ENCODE measurements around the gene PDE7B. TPM values are rescaled to one million over a fixed set of nuclear protein-coding genes. Genes with fewer than 3 reads are reported as not detected.

PDE7B gene
- total RNA-seq, 4 donors from 2014 or later: 3.4 to 15.4 (median 9.3) TPM

DNA sequence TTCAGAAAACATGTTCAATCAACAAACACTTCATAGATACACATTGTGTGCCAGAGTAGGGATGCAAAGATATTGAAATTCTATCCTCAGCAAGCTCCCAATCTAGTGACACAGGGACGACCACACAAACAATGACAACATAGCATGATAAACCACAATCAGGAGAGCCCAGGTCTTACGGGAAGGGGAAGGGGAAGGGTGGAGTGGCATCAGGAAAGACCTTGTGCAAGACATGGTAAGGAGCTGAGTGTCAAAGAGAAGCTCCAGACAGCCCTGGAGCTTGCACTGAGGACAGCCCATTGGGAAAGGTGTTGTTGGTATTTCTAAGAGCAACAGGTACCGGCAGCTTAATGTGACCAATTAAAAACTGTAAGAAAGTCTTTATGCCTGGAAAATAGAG lies 103.6 kb downstream of the PDE7B start:
- WGBS: 73% methylated on average over 3 of the region's 3 CpGs
- intact Hi-C loops (cut with DNase I): no loop called here
- DNase-seq (ENCODE audit: extremely low spot score): no peak
- Histone ChIP-seq H3K4me1 (no peaks in the 10 kb centered on the region), H3K27ac (replicated peaks in 1 of 4) (no peak overlapping the region), H3K36me3 (no peaks in the 10 kb centered on the region), H3K9me3 (no peaks in the 10 kb centered on the region), H3K4me3 (no peak overlapping the region), H3K27me3 (no peaks in the 10 kb centered on the region)
- no peak for TF ChIP-seq EP300 (IDR thresholded peaks at IDR 0.05)
- TF ChIP-seq POLR2A (IDR thresholded peaks at IDR 0.05; ENCODE audit: low read depth): no peak
- no peak for TF ChIP-seq POLR2AphosphoS5 (IDR thresholded peaks at IDR 0.05)
- TF ChIP-seq, protein P1, sequence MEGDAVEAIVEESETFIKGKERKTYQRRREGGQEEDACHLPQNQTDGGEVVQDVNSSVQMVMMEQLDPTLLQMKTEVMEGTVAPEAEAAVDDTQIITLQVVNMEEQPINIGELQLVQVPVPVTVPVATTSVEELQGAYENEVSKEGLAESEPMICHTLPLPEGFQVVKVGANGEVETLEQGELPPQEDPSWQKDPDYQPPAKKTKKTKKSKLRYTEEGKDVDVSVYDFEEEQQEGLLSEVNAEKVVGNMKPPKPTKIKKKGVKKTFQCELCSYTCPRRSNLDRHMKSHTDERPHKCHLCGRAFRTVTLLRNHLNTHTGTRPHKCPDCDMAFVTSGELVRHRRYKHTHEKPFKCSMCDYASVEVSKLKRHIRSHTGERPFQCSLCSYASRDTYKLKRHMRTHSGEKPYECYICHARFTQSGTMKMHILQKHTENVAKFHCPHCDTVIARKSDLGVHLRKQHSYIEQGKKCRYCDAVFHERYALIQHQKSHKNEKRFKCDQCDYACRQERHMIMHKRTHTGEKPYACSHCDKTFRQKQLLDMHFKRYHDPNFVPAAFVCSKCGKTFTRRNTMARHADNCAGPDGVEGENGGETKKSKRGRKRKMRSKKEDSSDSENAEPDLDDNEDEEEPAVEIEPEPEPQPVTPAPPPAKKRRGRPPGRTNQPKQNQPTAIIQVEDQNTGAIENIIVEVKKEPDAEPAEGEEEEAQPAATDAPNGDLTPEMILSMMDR (IDR thresholded peaks at IDR 0.05): no peak

GRCh38 chr6:135962731-135963130 lies 111.2 kb downstream of the PDE7B start:
- no peaks in the 10 kb centered on the region for H3K27me3 ChIP-seq
- no peak overlapping the region for H3K4me3 ChIP-seq
- intact Hi-C loops (cut with DNase I): no loop called here
- no peak overlapping the region for H3K27ac ChIP-seq (replicated peaks in 1 of 4)
- TF ChIP-seq EP300 (IDR thresholded peaks at IDR 0.05): no peak
- TF ChIP-seq POLR2A (IDR thresholded peaks at IDR 0.05; ENCODE audit: low read depth): no peak
- TF ChIP-seq, protein P1 (IDR thresholded peaks at IDR 0.05): no peak
- no peak for TF ChIP-seq POLR2AphosphoS5 (IDR thresholded peaks at IDR 0.05)
- no peaks in the 10 kb centered on the region for H3K36me3 ChIP-seq
- 91% methylated on average over 2 of the region's 2 CpGs for WGBS
- no peaks in the 10 kb centered on the region for H3K4me1 ChIP-seq
- H3K9me3 ChIP-seq: no peaks in the 10 kb centered on the region
- DNase-seq (ENCODE audit: extremely low spot score): no peak

DNA sequence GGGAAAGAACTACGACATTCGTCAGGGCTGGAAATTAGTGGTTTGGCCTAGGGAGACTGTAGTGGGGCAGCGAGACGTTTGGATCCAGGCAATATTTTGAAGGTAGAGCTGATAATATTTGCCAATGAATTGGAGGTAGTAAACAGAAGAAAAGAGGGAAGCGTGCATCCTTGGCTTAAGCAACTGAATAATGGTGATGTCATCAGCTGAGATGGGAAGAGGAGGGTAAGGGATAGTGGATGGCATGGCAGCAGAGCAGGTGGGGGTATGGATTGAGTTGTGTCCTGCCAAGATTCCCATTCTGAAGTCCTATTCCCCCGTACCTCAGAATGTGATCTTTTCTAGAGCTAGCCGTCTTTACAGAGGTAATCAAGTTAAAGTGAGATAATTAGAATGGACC lies 119.2 kb downstream of the PDE7B start:
- H3K4me3 ChIP-seq: no peak overlapping the region
- H3K36me3 ChIP-seq: no peaks in the 10 kb centered on the region
- no peaks in the 10 kb centered on the region for H3K27me3 ChIP-seq
- no peaks in the 10 kb centered on the region for H3K4me1 ChIP-seq
- TF ChIP-seq, protein P1 (IDR thresholded peaks at IDR 0.05): no peak
- no peak for TF ChIP-seq POLR2AphosphoS5 (IDR thresholded peaks at IDR 0.05)
- no peak for TF ChIP-seq EP300 (IDR thresholded peaks at IDR 0.05)
- TF ChIP-seq POLR2A (IDR thresholded peaks at IDR 0.05; ENCODE audit: low read depth): no peak
- H3K27ac ChIP-seq (replicated peaks in 1 of 4): no peak overlapping the region
- no peak for DNase-seq (ENCODE audit: extremely low spot score)
- WGBS: 93% methylated on average over 7 of the region's 7 CpGs
- intact Hi-C loops (cut with DNase I): no loop called here
- no peaks in the 10 kb centered on the region for H3K9me3 ChIP-seq

DNA sequence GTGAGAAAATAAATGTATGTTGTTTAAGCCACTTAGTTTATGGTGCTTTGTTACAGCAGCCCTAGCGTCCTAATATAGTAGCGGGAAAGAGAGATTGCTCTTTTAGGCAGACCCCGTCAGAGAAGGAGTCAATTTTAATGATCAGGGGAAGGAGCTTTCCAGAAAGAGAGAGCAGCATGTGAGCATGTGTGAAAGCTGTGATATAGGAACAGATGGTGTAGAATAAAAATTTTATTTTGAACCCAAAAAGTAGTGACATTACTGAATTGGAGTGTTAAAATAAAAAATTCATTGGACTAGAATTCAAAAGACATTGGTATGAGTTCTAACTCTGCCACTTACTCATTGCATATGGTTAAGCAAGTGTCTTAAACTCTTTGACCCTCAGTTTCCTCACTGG lies 119.8 kb downstream of the PDE7B start:
- Histone ChIP-seq H3K36me3 (no peaks in the 10 kb centered on the region), H3K4me3 (no peak overlapping the region), H3K27me3 (no peaks in the 10 kb centered on the region), H3K4me1 (no peaks in the 10 kb centered on the region), H3K27ac (replicated peaks in 1 of 4) (no peak overlapping the region), H3K9me3 (no peaks in the 10 kb centered on the region)
- TF ChIP-seq, protein P1 (IDR thresholded peaks at IDR 0.05): no peak
- no peak for TF ChIP-seq POLR2AphosphoS5 (IDR thresholded peaks at IDR 0.05)
- TF ChIP-seq EP300 (IDR thresholded peaks at IDR 0.05): no peak
- TF ChIP-seq POLR2A (IDR thresholded peaks at IDR 0.05; ENCODE audit: low read depth): no peak
- intact Hi-C loops (cut with DNase I): no loop called here
- 98% methylated on average over 3 of the region's 3 CpGs for WGBS
- no peak for DNase-seq (ENCODE audit: extremely low spot score)

DNA sequence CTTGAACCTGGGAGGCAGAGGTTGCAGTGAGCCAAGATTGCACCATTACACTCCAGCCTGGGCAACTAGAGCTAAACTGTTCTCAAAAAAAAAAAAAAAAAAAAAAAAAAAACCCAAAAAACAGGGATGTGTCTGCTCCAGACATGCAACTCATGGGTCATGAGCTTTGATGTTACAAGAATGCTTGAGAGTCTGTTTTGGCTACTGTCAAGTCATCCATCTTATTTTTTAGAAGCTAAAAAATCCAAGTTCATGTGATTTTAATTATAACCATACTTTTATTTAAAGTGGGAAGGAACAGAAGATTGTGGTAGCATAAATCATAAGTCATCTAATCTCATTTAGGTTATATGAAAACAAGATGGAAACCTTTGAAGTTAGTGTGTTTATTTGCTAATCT lies 120.6 kb downstream of the PDE7B start:
- no peaks in the 10 kb centered on the region for H3K4me1 ChIP-seq
- no peak overlapping the region for H3K4me3 ChIP-seq
- DNase-seq (ENCODE audit: extremely low spot score): no peak
- H3K36me3 ChIP-seq: no peaks in the 10 kb centered on the region
- no peaks in the 10 kb centered on the region for H3K27me3 ChIP-seq
- TF ChIP-seq EP300 (IDR thresholded peaks at IDR 0.05) (no peak), POLR2A (IDR thresholded peaks at IDR 0.05; ENCODE audit: low read depth) (no peak), POLR2AphosphoS5 (IDR thresholded peaks at IDR 0.05) (no peak)
- TF ChIP-seq, protein P1 (IDR thresholded peaks at IDR 0.05): no peak
- no peak overlapping the region for H3K27ac ChIP-seq (replicated peaks in 1 of 4)
- intact Hi-C loops (cut with DNase I): no loop called here
- H3K9me3 ChIP-seq: no peaks in the 10 kb centered on the region
